Subcutaneous abdominal adipose tissue (tissue), 5 donors: Measurements from ENCODE around the gene RHAG.
"Not testable (repeated sequence)": the region's sequence is repeated elsewhere in the genome, so short reads cannot be mapped to it uniquely, and the experiment has no call there.

Experiments used
- H3K27ac ChIP-seq: one replicate; pipeline ENCODE4 v1.7.0; 2013; ENCODE audit warnings: low read depth, mild to moderate bottlenecking, inconsistent platforms, low read length, moderate library complexity
- H3K27me3 ChIP-seq, 5 donors: one replicate each; pipeline ENCODE4 v1.7.0; 2013; ENCODE audit warnings: low read length in 5 of 5, inconsistent platforms in 1 of 5; ENCODE audit not compliant: control insufficient read depth in 5 of 5, insufficient read depth in 4 of 5
- H3K36me3 ChIP-seq, 5 donors: one replicate each; pipeline ENCODE4 v1.7.0; 2013; ENCODE audit warnings: low read length in 5 of 5; ENCODE audit not compliant: control insufficient read depth in 5 of 5, insufficient read depth in 5 of 5
- H3K4me1 ChIP-seq, 5 donors: one replicate each; pipeline ENCODE4 v1.7.0; 2013; ENCODE audit warnings: low read length in 5 of 5, mild to moderate bottlenecking in 3 of 5, moderate library complexity in 1 of 5; ENCODE audit not compliant: control insufficient read depth in 5 of 5, insufficient read depth in 5 of 5
- H3K4me3 ChIP-seq, 5 donors: one replicate each; pipeline ENCODE4 v1.7.0; 2013; ENCODE audit warnings: low read length in 5 of 5, low read depth in 1 of 5
- H3K9ac ChIP-seq, 5 donors: one replicate each; pipeline ENCODE4 v1.7.0; 2013; ENCODE audit warnings: low read length in 5 of 5, mild to moderate bottlenecking in 4 of 5, moderate library complexity in 3 of 5
- H3K9me3 ChIP-seq, 5 donors: one replicate each; pipeline ENCODE4 v1.7.0; 2013; ENCODE audit warnings: low read length in 5 of 5; ENCODE audit not compliant: control insufficient read depth in 5 of 5
- donor health status: healthy.
- donor health status: healthy.
- donor health status: healthy.
- donor health status: healthy.
- donor health status: healthy.

Gene RHAG

GRCh38 chr6:49614144-49614543 lies 22.5 kb downstream of the RHAG start:
- H3K9me3 ChIP-seq, H3K27me3 ChIP-seq, H3K9ac ChIP-seq, H3K36me3 ChIP-seq, H3K27ac ChIP-seq, H3K4me3 ChIP-seq, H3K4me1 ChIP-seq: not testable (repeated sequence)

DNA sequence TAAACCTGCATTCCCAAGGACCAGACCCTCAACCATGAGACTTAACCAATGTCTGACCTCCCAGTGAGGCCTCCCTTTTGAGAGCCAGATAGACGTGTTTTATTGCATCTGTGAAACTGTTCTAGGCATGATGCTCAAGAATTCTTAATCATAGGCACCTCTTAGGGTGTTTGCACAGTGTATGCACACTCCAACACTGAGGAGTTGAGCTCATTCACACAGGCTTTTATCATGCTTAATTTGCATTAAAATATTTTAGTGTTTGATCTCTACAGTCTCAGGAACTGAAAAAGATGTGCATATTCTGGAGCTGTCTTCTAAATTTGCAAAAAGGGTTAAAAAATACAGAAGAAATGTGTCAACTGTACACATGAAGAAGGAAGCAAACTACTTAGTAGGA lies 27.4 kb downstream of the RHAG start:
- no peaks in the 10 kb centered on the region for H3K9me3 ChIP-seq
- no peak overlapping the region for H3K4me3 ChIP-seq
- peaks cover 0 to 5% (median 0%) of the 10 kb centered on the region in 5 donors for H3K4me1 ChIP-seq
- H3K27ac ChIP-seq, result no peak overlapping the region
- no peak overlapping the region for H3K9ac ChIP-seq
- no peaks in the 10 kb centered on the region for H3K36me3 ChIP-seq
- H3K27me3 ChIP-seq, result no peaks in the 10 kb centered on the region

- H3K36me3 ChIP-seq, H3K9me3 ChIP-seq, H3K27ac ChIP-seq, H3K4me3 ChIP-seq, H3K27me3 ChIP-seq, H3K9ac ChIP-seq, H3K4me1 ChIP-seq: not testable (repeated sequence)
Observed at GRCh38 chr6:49608275-49608674, 28.4 kb downstream of the RHAG start.

GRCh38 chr6:49607391-49607982 lies 29.2 kb downstream of the RHAG start:
- H3K27me3 ChIP-seq, result no peaks in the 10 kb centered on the region
- no peaks in the 10 kb centered on the region for H3K9me3 ChIP-seq
- H3K27ac ChIP-seq, result no peak overlapping the region
- no peaks in the 10 kb centered on the region for H3K36me3 ChIP-seq
- H3K4me3 ChIP-seq, result no peak overlapping the region
- H3K4me1 ChIP-seq, result peaks cover 0 to 5% (median 0%) of the 10 kb centered on the region in 5 donors
- H3K9ac ChIP-seq, result peak overlapping the region in 1 of 5 donors; percentile 15

DNA sequence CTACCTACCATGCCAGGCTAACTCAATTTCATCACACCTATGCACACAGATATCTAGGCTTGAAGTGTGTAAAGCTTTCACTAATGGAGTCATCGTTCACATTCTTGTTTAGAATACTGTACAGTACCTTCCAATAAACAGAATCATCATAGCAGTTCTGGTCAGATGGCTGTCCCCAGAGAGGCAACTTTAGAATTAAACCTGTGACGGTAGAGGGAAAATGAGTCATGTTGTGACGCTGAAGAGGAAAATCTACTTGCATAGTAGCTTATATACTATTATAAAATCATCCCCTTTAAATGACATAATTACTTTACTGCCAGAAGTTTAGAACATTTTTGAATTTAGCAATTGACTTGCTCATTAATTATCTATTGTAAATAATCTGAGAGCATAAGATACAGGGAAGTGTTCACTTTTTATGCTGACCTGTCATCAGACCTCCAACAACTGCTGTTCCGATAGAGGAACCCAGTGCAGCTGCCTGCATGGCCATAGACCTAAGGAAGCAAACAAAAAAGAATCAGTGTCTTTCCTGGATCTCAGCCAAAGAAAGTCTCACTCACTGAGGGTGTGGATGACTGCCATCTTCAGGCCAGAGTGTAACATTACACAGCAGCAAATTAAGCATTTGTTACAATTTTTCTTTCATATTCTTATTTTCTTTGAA lies 29.8 kb downstream of the RHAG start:
- Histone ChIP-seq H3K36me3 (no peaks in the 10 kb centered on the region), H3K9ac (peak overlapping the region in 2 of 5 donors; percentile 4 to 15), H3K9me3 (no peaks in the 10 kb centered on the region), H3K4me1 (peaks cover 0 to 5% (median 0%) of the 10 kb centered on the region in 5 donors), H3K27ac (no peak overlapping the region), H3K27me3 (no peaks in the 10 kb centered on the region), H3K4me3 (no peak overlapping the region)

- H3K27ac ChIP-seq, H3K36me3 ChIP-seq, H3K27me3 ChIP-seq, H3K9me3 ChIP-seq, H3K4me1 ChIP-seq, H3K4me3 ChIP-seq, H3K9ac ChIP-seq: not testable (repeated sequence)
Observed at GRCh38 chr6:49604080-49604479, 32.6 kb downstream of the RHAG start.

DNA sequence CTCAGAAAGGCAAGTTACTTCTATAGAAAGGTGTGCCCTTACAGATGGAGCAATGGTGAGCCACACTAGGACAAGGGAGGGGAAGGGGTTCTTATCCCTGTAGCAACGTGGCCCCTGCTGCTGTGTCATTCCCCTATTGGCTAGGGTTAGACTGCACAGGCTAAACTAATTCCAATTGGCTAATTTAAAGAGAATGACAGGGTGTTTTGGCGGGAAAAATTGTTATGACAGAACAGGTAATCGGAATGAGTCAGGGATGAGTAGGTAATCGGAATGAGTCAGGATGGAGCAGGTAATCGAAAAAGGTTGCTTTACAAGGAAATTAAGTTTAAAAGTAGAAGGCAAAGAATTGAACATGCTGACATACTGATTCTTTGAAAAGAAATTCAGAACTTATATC lies 49.4 kb downstream of the RHAG start:
- not testable (repeated sequence) for H3K36me3 ChIP-seq, H3K27me3 ChIP-seq, H3K9ac ChIP-seq, H3K9me3 ChIP-seq, H3K4me3 ChIP-seq, H3K4me1 ChIP-seq, H3K27ac ChIP-seq

DNA sequence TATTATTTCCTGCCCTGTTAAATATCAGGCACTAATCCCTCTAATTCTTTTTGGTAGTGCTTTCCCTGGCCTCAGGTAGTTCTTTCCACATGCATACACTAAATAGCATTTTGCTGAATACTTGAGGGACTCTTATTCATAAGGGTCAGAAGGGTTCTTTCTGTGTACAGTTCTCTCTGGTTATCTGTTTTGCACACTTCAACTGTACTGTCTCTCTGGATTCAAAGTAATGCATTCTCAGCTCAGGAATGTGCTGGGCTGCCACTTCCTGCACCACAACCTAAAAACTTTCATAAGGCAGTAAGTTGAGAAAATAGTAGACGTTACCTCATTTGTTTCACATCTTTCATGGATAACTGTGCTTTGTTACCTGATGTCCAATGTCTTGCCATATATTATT lies 54.1 kb downstream of the RHAG start:
- Histone ChIP-seq H3K27me3 (no peaks in the 10 kb centered on the region), H3K27ac (no peak overlapping the region), H3K9me3 (no peaks in the 10 kb centered on the region), H3K36me3 (no peaks in the 10 kb centered on the region), H3K9ac (no peak overlapping the region), H3K4me1 (peaks cover 0 to 2% (median 0%) of the 10 kb centered on the region in 5 donors), H3K4me3 (no peak overlapping the region)

DNA sequence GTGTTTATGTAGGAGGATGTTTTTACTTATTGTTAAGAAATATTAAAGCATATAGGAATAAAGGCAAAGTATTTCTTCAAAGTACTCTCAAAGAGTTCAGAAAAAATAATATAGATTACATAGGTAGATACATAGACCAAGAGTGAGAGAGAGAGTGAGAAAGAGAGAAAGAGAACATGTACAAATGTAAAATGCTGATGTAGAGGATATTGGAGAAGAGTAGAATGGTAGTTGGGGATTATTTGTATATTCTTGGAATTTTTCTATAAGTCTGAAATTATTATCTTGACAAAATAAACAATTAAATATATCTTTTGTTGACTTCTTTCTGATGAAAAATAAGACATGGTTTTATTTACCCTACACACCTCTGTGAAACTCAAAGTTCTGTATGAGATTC lies 57.0 kb downstream of the RHAG start:
- H3K27ac ChIP-seq, result no peak overlapping the region
- no peak overlapping the region for H3K4me3 ChIP-seq
- H3K9ac ChIP-seq, result no peak overlapping the region
- no peaks in the 10 kb centered on the region for H3K36me3 ChIP-seq
- no peaks in the 10 kb centered on the region for H3K9me3 ChIP-seq
- no peaks in the 10 kb centered on the region for H3K27me3 ChIP-seq
- peaks cover 0 to 2% (median 0%) of the 10 kb centered on the region in 5 donors for H3K4me1 ChIP-seq

DNA sequence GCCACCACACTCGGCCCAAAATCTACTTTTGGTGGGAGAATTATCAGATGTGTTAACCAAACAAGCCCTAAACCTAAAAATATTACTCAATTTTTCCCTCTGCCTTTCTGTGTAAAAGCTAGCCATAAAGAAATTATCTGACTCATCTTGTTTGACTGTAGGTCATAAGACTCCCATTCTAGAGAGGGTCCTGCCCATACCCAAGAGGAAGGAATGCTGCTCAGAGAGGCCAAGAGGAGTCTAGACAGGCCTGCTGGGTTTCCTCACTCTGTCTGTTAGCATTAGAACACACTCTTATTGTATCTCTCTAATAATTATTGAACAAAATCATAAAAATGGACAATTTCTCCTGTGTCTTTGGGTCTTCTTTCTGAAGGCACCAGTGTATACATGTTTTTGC lies 60.0 kb downstream of the RHAG start:
- Histone ChIP-seq H3K27ac (no peak overlapping the region), H3K4me3 (no peak overlapping the region), H3K4me1 (peaks cover 0 to 2% (median 0%) of the 10 kb centered on the region in 5 donors), H3K9me3 (no peaks in the 10 kb centered on the region), H3K36me3 (no peaks in the 10 kb centered on the region), H3K27me3 (no peaks in the 10 kb centered on the region), H3K9ac (no peak overlapping the region)
